Skin of body (tissue), 2 donors: ENCODE measurements around the gene BOD1L1. TPM values are rescaled to one million over a fixed set of nuclear protein-coding genes. Genes with fewer than 3 reads are reported as not detected.

Experiments used
- DNase-seq: peaks from one replicate; lab custom pipeline; 2025; lab: John Stamatoyannopoulos, UW
- total RNA-seq: library from RNA; depleted of rRNA; stranded (reverse); fragments of >200 nt; gene quantifications from one replicate; pipeline ENCODE4 v1.2.3, GENCODE V29; 2014

The BOD1L1 gene
- total RNA-seq, result 42.9 TPM

GRCh38 chr4:13627606-13628311 lies at the start of gene BOD1L1:
Gene BOD1L1, minus strand, starts transcription at chr4:13627725. Its CDS starts 138 bp downstream, at chr4:13627587.
- peak; percentile 91 for DNase-seq

- no peak for DNase-seq
Observed at GRCh38 chr4:13674971-13675370, 47.4 kb upstream of the BOD1L1 start.

- DNase-seq, result no peak
Observed at GRCh38 chr4:13673167-13673566, 45.6 kb upstream of the BOD1L1 start.

- no peak for DNase-seq
Observed at GRCh38 chr4:13670456-13671160, 43.1 kb upstream of the BOD1L1 start.

- DNase-seq, result no peak
Observed at GRCh38 chr4:13665701-13666660, 38.5 kb upstream of the BOD1L1 start.

GRCh38 chr4:13659341-13660070 lies 32.0 kb upstream of the BOD1L1 start:
- no peak for DNase-seq

- DNase-seq, result peak; percentile 68
Observed at GRCh38 chr4:13656569-13657405, 29.3 kb upstream of the BOD1L1 start.

GRCh38 chr4:13654162-13654797 lies 26.8 kb upstream of the BOD1L1 start:
- DNase-seq, result peak; percentile 21

GRCh38 chr4:13653766-13654161 lies 26.2 kb upstream of the BOD1L1 start:
- DNase-seq, result no peak

- DNase-seq, result no peak
Observed at GRCh38 chr4:13647031-13647430, 19.5 kb upstream of the BOD1L1 start.

GRCh38 chr4:13645075-13645474 lies 17.6 kb upstream of the BOD1L1 start:
- DNase-seq, result no peak

GRCh38 chr4:13642170-13642950 lies 14.8 kb upstream of the BOD1L1 start:
- no peak for DNase-seq

- DNase-seq, result no peak
Observed at GRCh38 chr4:13641084-13641483, 13.6 kb upstream of the BOD1L1 start.

- DNase-seq, result no peak
Observed at GRCh38 chr4:13640149-13640940, 12.8 kb upstream of the BOD1L1 start.

- no peak for DNase-seq
Observed at GRCh38 chr4:13635286-13635799, 7.8 kb upstream of the BOD1L1 start.

- no peak for DNase-seq
Observed at GRCh38 chr4:13633671-13634070, 6.1 kb upstream of the BOD1L1 start.

GRCh38 chr4:13627178-13627605 lies 333 bp downstream of the BOD1L1 start:
- DNase-seq, result no peak
